ENCODE data around the gene PM20D2.
"Not testable (repeated sequence)": the region's sequence is repeated elsewhere in the genome, so short reads cannot be mapped to it uniquely, and the experiment has no call there.

The PM20D2 gene

DNA sequence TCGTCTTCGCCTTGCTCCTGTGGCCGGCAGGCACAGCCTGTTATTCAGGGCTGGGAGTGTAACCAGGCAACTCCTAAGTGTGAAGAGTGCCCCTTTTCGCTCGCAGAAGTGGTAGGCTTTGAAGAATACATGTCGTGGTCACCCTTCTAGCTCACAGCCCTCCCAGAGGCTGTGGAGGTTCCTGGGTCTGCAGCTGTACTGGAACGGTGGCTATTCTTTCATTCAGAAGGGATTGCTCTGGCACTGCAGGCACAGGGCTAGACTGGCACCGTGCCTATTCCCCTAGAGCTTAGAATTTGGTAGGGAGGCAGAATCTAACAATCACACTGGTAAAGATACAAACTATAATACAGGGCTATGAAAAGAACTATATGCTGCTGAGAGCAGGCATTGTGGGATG is 26.9 kb upstream of the PM20D2 start:
- TF ChIP-seq ZFX (IDR thresholded peaks at IDR 0.05; ENCODE audit: borderline replicate concordance) (no peak), CTCF (IDR thresholded peaks at IDR 0.05) (no peak)
- no peak overlapping the region for H3K27ac ChIP-seq

DNA sequence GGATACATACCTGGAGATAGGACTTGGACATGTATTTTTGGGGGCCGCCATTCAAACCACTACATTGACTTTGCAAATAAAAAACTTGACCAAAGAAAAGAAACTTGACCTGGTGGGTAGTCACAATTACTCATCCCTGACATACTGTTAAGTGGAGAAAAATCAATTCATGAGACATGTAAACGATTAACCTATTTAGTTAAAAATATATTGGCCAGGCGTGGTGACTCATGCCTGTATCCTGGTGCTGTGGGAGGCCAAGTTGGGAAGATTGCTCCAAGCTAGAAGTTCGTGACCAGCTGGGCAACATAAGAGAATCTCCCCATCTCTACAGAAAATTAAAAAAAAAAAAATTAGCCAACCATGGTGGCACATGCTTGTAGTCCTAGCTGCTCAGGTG is 25.5 kb upstream of the PM20D2 start:
- TF ChIP-seq CTCF (IDR thresholded peaks at IDR 0.05) (no peak), ZFX (IDR thresholded peaks at IDR 0.05; ENCODE audit: borderline replicate concordance) (no peak)
- H3K27ac ChIP-seq = no peak overlapping the region

DNA sequence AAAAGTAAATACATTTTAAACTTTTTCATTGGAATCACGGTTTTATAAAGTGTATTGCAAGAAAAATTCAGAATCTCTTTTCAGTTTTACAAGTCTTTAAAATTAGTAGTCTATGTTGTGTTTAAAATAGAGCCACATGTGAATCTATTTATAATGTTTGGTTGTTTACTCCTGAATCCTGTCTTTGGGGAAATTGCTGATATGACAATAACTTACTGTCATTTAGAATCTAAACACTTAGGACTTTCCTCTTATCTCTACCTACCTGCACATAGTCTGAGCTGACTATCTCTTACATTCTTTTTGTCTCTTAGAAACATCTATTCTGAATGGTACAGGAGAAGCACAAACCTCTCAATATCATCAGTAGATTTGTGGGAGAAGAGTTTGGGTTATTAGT is 23.9 kb upstream of the PM20D2 start:
- TF ChIP-seq ZFX (IDR thresholded peaks at IDR 0.05; ENCODE audit: borderline replicate concordance) = no peak
- no peak for TF ChIP-seq CTCF (IDR thresholded peaks at IDR 0.05)
- no peak overlapping the region for H3K27ac ChIP-seq

GRCh38 chr6:89122625-89123024 is 23.2 kb upstream of the PM20D2 start:
- H3K27ac ChIP-seq = no peak overlapping the region
- TF ChIP-seq CTCF (IDR thresholded peaks at IDR 0.05) (peak; percentile 86), ZFX (IDR thresholded peaks at IDR 0.05; ENCODE audit: borderline replicate concordance) (no peak)

DNA sequence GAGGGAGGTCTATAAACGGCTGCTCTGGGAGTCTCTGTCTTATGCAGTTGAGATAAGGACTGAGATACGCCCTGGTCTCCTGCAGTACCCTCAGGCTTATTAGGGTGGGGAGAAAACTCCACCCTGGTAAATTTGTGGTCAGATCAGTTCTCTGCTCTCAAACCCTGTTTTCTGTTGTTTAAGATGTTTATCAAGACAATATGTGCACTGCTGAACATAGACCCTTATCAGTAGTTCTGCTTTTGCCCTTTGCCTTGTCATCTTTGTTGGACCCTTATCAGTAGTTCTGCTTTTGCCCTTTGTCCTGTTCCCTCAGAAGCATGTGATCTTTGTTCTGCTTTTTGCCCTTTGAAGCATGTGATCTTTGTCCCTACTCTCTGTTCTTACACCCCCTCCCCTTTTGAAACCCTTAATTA is 17.6 kb upstream of the PM20D2 start:
- H3K27ac ChIP-seq = not testable (repeated sequence)

GRCh38 chr6:89131599-89131998 is 14.3 kb upstream of the PM20D2 start:
- TF ChIP-seq ZFX (IDR thresholded peaks at IDR 0.05; ENCODE audit: borderline replicate concordance) (no peak), CTCF (IDR thresholded peaks at IDR 0.05) (no peak)
- no peak overlapping the region for H3K27ac ChIP-seq

DNA sequence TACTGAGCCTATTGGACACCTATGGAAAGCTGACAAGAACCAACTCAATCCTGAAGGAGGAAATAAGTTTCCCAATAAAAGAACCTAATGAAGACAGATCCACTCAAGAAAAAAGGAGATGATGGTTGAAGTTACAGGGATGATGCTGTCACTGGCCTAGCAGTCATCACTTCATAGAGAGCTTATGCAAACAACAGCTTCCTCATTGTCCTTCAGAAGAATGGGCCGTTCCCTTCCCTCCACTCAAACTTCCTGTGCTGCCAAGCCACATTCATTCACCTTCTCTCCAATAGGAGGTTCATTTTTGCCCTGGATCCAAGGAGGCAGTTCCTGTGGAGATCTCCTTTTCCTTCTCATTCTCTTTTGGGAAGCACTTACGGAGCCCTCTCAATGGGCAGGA is 13.8 kb upstream of the PM20D2 start:
- TF ChIP-seq CTCF (IDR thresholded peaks at IDR 0.05) (no peak), ZFX (IDR thresholded peaks at IDR 0.05; ENCODE audit: borderline replicate concordance) (no peak)
- no peak overlapping the region for H3K27ac ChIP-seq

DNA sequence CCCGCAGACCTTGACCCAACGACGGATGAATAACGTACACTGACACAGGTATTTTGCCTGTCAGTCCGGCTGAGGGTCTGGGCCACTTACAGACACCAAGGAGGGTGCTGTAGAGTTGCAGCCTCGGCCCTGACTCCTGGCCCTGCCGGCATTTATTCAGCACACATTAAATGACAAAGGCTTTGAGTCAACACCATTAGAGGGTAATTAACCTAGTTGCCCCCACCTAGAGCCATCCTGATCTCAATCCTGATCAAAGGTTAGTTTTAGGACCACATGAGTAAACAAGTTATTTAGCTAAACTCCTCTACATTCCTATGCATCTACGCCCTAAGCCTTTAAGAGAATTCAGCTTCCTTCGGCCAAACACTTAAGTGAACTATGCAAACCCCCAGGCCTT is 11.9 kb upstream of the PM20D2 start:
- no peak overlapping the region for H3K27ac ChIP-seq
- TF ChIP-seq CTCF (IDR thresholded peaks at IDR 0.05) (no peak), ZFX (IDR thresholded peaks at IDR 0.05; ENCODE audit: borderline replicate concordance) (no peak)
